MCF 10A (cell line): ENCODE measurements around the gene SMTNL1. TPM values are rescaled to one million over a fixed set of nuclear protein-coding genes. Genes with fewer than 3 reads are reported as not detected.

Source experiments
- BruUV-seq: library from RNA; stranded (reverse); fragments of 400-500 nt; replicated peaks from 2 replicates; lab custom pipeline; 2021; lab: Mats Ljungman, UMichigan
- CTCF ChIA-PET: fragments of 300-600 bp; sonication (Branson Sonifier 250); formaldehyde crosslinking; extraction: SDS; loops from one replicate; lab custom pipeline; 2021; ENCODE audit warnings: antibody characterized with exemption, inconsistent platforms; lab: Yijun Ruan, JAX
- POLR2A ChIA-PET: fragments of 300-600, 350-650 bp; sonication (Branson Sonifier 250); formaldehyde crosslinking; extraction: SDS; loops from one replicate; lab custom pipeline; 2020; ENCODE audit warnings: antibody characterized with exemption, inconsistent platforms; lab: Yijun Ruan, JAX
- DNase-seq: peaks from one replicate; pipeline ENCODE4 v3.0.0-alpha.2; 2018; ENCODE audit not compliant: unreplicated experiment
- H3K27ac Mint-ChIP-seq: one replicate; pipeline ENCODE4 v1.8.0; 2022; ENCODE audit warnings: mild to moderate bottlenecking, low read depth, mixed read lengths; ENCODE audit not compliant: unreplicated experiment
- H3K27me3 Mint-ChIP-seq: one replicate; pipeline ENCODE4 v1.8.0; 2022; ENCODE audit warnings: mixed read lengths; ENCODE audit not compliant: insufficient read depth, unreplicated experiment
- H3K36me3 Mint-ChIP-seq: one replicate; pipeline ENCODE4 v1.8.0; 2022; ENCODE audit warnings: mild to moderate bottlenecking, moderate library complexity, mixed read lengths; ENCODE audit not compliant: insufficient read depth, unreplicated experiment
- H3K4me1 Mint-ChIP-seq: one replicate; pipeline ENCODE4 v1.8.0; 2022; ENCODE audit warnings: mixed read lengths; ENCODE audit not compliant: insufficient read depth, unreplicated experiment
- H3K4me3 Mint-ChIP-seq: one replicate; pipeline ENCODE4 v1.8.0; 2022; ENCODE audit warnings: mild to moderate bottlenecking, moderate library complexity, mixed read lengths; ENCODE audit not compliant: unreplicated experiment
- H3K9me3 Mint-ChIP-seq: one replicate; pipeline ENCODE4 v1.8.0; 2022; ENCODE audit warnings: mixed read lengths; ENCODE audit not compliant: unreplicated experiment
- intact Hi-C: fragments of 100-400 bp; cut with micrococcal nuclease; formaldehyde crosslinking; loops from 2 replicates; pipeline ENCODE4 v1.14.1; 2022
- total RNA-seq: library from RNA; stranded (reverse); gene quantifications from 2 replicates; pipeline ENCODE4 v1.2.3, GENCODE V29; 2022
- TF ChIP-seq, protein P1 (sequence below): fragments of 200-600 bp; IDR thresholded peaks from one replicate; pipeline ENCODE4 v1.8.0; 2022; ENCODE audit warnings: antibody characterized with exemption, mild to moderate bottlenecking; ENCODE audit not compliant: unreplicated experiment

Gene SMTNL1
- total RNA-seq, 1 experiment from 2014 or later, result not detected

DNA sequence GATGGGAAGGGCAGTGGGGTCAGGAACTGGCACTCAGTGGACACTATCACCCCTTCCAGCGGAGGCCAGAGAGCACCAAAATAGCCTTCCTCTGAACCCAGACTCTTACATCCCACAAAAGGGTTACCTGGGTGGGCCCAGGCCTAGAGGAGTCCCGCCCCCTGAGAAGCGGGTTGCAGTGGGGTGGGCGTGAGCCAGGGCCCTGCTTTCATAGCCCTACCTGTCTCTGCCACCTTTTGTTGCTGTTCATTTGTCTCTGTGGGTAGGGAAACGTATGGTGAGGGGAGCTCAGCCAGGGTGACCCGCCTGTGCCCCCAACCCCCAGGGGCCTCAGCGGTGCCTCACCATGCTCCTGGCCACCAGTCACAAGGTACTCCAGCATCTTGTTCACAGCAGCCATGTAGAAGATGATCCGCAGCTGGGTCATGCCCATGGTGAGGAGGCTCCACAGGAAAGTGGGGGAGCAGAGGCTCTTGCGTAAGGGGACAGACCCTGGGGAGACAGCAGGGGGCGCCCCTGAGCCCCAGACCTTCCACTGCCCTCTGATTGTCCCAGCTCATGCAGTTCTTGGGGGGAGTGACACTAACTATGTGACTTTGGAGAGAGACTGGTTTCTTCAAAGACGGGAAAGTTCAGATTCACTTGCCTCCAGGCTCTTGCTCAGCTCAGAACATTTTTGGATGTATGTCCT, 45.9 kb upstream of the SMTNL1 start:
- TF ChIP-seq, protein P1, sequence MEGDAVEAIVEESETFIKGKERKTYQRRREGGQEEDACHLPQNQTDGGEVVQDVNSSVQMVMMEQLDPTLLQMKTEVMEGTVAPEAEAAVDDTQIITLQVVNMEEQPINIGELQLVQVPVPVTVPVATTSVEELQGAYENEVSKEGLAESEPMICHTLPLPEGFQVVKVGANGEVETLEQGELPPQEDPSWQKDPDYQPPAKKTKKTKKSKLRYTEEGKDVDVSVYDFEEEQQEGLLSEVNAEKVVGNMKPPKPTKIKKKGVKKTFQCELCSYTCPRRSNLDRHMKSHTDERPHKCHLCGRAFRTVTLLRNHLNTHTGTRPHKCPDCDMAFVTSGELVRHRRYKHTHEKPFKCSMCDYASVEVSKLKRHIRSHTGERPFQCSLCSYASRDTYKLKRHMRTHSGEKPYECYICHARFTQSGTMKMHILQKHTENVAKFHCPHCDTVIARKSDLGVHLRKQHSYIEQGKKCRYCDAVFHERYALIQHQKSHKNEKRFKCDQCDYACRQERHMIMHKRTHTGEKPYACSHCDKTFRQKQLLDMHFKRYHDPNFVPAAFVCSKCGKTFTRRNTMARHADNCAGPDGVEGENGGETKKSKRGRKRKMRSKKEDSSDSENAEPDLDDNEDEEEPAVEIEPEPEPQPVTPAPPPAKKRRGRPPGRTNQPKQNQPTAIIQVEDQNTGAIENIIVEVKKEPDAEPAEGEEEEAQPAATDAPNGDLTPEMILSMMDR, result peak; percentile 44
- Mint-ChIP-seq H3K27ac (no peak overlapping the region), H3K4me1 (peaks cover 13% of the 10 kb centered on the region), H3K4me3 (no peak overlapping the region), H3K36me3 (no peaks in the 10 kb centered on the region), H3K27me3 (peaks cover 10% of the 10 kb centered on the region), H3K9me3 (no peaks in the 10 kb centered on the region)
- CTCF ChIA-PET, result interaction anchor here (0.5 to 9.2 kb wide), 16 partner anchors 11 to 417 kb away, joined by 3 to 212 read pairs (median 4); partner anchors contain the start of genes RTN4RL2, SLC43A1 and TIMM10
- intact Hi-C loops, result no loop called here
- POLR2A ChIA-PET, result no interaction called here
- no TSS peak for BruUV-seq
- peak; percentile 43 for DNase-seq

- POLR2A ChIA-PET, result interaction anchor here (0.6 to 1.4 kb wide), 8 partner anchors 12 to 242 kb away, joined by 3 to 5 read pairs (median 3); partner anchors contain the start of gene TIMM10
- intact Hi-C loops, result loop anchor here (1.0 kb wide), 1 partner anchor 33 kb away; no protein-coding TSS in a partner anchor
- no peak overlapping the region for H3K4me3 Mint-ChIP-seq
- TF ChIP-seq, protein P1, result peak; percentile 88
- peak; percentile 82 for DNase-seq
- H3K36me3 Mint-ChIP-seq, result no peaks in the 10 kb centered on the region
- H3K9me3 Mint-ChIP-seq, result no peaks in the 10 kb centered on the region
- H3K27ac Mint-ChIP-seq, result no peak overlapping the region
- peaks cover 13% of the 10 kb centered on the region for H3K4me1 Mint-ChIP-seq
- H3K27me3 Mint-ChIP-seq, result peaks cover under 1% of the 10 kb centered on the region
- BruUV-seq, result no TSS peak
- CTCF ChIA-PET, result interaction anchor here (0.5 to 9.2 kb wide), 67 partner anchors 8 to 1079 kb away, joined by 3 to 212 read pairs (median 4); partner anchors contain the start of genes OR5AP2, RTN4RL2, SLC43A1 and TIMM10
Measured at GRCh38 chr11:57493507-57494503, 43.6 kb upstream of the SMTNL1 start.

GRCh38 chr11:57496109-57496820, 41.1 kb upstream of the SMTNL1 start:
- ChIA-PET CTCF (interaction anchor here (0.6 to 9.2 kb wide), 6 partner anchors 8 to 36 kb away, joined by 4 to 212 read pairs (median 6); partner anchors contain the start of genes RTN4RL2 and TIMM10), POLR2A (no interaction called here)
- Mint-ChIP-seq H3K9me3 (no peaks in the 10 kb centered on the region), H3K36me3 (no peaks in the 10 kb centered on the region), H3K4me1 (peaks cover 14% of the 10 kb centered on the region), H3K4me3 (no peak overlapping the region), H3K27me3 (no peaks in the 10 kb centered on the region), H3K27ac (no peak overlapping the region)
- TF ChIP-seq, protein P1, result no peak
- intact Hi-C loops, result no loop called here
- DNase-seq, result no peak
- BruUV-seq, result no TSS peak
